ENCODE data around the gene EHMT1.

GRCh38 chr9:137703842-137704508, 85.2 kb downstream of the EHMT1 start:
- TF ChIP-seq CTCF (IDR thresholded peaks at IDR 0.05) (no peak), POLR2A (IDR thresholded peaks at IDR 0.05) (no peak), POLR2AphosphoS5 (IDR thresholded peaks at IDR 0.05) (no peak)
